NCI-H748 (cell line): ENCODE data around the gene FMNL2.
"Not testable (repeated sequence)": the region's sequence is repeated elsewhere in the genome, so short reads cannot be mapped to it uniquely, and the experiment has no call there.

ENCODE experiments used
- DNase-seq: peaks from one replicate; lab custom pipeline; 2025; ENCODE audit not compliant: unreplicated experiment; lab: John Stamatoyannopoulos, UW

FMNL2 gene

DNA sequence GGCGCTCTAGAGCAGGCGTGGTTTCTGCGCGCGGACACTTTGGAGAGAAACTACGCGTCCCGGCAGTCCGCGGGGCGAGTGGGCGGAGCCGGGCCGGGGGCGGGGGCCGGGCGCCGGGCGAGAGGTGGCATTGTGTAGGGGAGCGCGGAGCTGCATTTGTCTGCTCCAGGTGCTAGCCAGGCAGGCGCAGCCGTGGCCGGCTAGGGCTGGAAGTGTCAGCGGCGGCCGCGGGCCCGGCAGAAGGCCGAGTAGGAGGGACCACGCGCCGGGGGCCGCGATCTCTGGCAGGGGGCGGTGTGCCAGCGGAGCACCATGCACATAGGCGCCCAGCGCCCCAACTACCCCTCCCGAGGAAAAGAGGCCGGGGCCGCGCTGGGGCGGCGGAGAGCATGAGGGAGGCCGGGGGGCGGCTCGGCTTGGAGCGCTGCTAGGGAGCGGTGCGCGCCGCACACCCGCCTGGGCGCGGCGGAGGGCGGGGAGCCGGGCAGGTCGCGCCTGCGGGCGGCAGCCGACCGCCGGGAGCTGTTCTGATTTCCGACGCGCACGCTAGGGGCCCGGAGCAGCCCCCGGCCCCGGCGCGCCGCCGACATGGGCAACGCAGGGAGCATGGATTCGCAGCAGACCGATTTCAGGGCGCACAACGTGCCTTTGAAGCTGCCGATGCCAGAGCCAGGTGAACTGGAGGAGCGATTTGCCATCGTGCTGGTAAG, at the start of gene FMNL2:
TSS of gene FMNL2 (plus strand) at position 159 of the 710 bp plus-strand sequence.
- DNase-seq, result peak; percentile 86

DNA sequence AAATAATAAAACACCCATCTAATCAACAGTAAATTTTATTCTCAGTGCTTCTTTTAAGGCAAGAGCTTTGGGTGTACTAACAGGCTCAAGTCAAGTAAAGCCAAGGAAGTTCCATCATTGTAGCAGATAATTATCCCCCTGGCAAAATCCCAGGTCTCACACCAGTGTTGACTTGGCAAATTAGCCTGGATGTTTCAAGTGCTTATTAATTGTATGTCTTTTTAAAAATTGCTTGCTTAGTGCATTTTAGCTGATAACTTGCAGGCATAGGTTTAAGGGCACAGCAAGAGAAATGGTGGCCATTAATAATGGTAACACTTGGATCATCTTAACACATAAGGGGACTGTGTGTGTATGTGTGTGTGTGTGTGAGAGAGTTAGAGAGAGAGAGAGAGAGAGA, 42.0 kb upstream of the FMNL2 start:
- no peak for DNase-seq

DNA sequence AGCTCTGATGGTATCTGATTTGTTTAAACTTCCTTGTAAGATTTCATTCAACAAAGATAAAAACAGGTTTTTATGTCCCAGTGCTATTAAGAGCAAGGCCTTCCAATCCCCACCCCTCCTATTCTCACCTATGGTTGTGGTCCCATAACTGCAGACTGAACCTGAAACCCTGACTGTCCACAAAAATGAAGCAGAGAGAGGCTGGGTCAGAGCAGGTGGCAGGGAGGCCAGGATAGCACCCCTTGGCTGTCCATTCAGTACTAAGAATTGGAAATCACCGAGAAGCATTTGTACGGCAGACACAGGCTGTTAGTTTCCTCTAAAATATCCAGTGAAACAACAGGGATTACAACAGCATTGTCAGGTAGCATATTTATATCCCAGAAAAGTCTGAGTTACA, 37.3 kb upstream of the FMNL2 start:
- DNase-seq, result no peak

- no peak for DNase-seq
Measured at GRCh38 chr2:152298754-152299153, 36.2 kb upstream of the FMNL2 start.

DNA sequence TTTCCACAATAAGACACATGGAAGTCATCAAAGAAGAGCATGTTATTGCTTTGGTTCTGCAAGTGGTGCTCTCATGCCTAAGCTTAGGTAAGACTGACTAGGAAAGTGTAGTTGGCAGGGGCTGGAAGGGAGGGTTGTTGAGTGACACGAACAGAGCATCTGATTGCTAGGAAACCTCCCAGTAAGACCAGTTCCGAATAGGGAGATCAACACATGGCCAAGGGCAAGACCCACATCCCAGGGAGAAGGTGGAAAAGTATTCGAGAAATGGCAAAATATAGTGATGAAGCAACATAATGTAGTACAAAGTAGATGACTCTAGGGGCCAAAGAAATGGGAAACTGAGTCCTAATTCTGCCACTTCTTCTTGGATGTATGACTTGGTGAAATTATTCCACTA, 33.8 kb upstream of the FMNL2 start:
- no peak for DNase-seq

- no peak for DNase-seq
Measured at GRCh38 chr2:152303951-152304350, 31.0 kb upstream of the FMNL2 start.

DNA sequence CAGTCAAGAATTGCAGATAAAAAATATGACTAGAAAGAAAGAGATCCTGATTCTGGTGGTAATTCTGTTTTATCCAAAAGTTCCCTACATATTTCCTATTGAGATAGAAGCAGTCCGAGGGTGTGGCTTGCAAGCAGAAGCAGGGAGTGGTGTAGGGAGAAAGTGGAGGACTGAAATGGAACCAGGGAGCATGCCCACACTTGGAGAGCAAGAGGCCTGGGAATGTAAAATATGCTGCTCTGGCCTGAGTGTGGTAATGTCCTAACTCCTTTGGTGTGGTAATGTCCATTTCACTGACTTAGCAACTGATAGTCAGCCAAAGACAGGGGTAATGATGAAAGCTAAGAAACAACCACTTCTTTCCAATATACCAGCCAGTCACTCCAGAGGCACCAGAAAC, 30.1 kb upstream of the FMNL2 start:
- DNase-seq, result no peak

DNA sequence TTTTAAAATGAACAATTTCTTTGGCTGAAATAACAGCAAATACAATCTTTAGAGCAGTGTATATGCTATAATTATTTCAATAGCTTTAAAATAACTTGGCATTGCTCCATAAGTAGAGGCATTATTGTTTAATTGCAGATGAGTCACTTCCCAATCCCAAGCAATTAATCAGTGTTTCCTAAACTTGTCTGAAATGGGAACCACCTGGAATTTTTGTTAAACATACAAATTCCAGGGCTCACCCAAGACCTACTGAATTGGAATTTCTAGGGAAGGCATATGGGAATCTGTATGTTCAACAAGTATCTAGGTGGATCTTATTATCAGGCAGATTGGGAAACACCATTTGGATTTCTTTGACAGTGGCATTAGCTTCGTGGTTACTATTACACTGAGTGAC, 27.1 kb upstream of the FMNL2 start:
- no peak for DNase-seq

- no peak for DNase-seq
Measured at GRCh38 chr2:152309352-152310214, 25.4 kb upstream of the FMNL2 start.

DNA sequence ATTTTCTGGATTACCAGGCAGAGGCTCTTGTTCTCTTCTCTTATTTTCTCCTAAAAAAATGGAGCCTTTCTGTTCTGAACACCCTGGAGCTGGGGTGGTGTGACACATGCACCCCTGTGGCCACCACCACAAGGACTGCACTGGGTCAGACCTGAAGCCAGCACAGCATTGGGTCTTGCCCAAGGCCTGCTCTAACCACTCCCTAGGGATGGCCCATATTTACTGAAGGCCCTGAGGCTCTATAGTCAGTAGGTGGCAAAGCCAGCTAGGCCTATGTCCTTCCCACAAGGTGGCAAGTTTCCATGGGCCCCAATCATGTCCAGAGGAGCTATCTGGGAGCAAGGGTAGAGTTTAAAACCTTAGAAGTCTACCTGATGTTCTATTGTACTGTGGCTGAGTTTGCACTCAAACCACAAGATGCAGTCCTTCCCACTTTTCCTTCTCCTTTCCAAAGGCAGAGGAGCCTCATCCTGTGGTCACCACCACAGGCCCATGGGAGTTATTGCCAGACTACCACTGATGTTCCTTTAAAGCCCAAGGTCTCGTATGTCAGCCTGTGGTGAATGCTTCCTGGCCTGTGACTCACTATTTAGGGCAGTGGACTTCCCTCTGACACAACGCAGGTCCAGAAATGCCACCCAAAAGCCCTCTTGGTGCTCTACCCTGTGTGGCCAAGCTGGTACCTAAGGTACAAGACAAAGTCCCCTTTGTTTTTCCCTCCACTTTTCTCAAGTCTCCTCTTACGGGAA, 15.0 kb upstream of the FMNL2 start:
- no peak for DNase-seq

DNA sequence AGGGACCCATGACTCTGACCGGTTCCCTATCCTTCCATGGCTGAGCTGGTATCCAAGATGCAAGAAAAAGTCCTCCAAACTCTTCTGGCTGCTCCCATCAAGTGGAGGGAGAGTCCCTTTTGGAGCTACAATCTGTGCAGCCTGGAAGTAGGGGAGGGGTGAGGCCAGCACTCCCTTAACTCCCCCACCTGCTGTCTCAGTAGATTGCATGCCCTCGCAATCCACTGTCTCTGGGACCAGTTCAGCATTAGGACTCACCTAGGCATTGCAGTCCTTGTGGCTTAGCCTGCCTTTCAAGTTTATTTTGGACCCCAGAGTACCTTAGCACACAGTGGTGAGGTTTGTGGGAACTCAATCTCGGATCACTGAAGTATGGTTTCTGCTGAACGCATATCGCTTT, 14.2 kb upstream of the FMNL2 start:
- no peak for DNase-seq

- no peak for DNase-seq
Measured at GRCh38 chr2:152322222-152322621, 12.8 kb upstream of the FMNL2 start.

- DNase-seq, result not testable (repeated sequence)
Measured at GRCh38 chr2:152325126-152325525, 9.8 kb upstream of the FMNL2 start.

DNA sequence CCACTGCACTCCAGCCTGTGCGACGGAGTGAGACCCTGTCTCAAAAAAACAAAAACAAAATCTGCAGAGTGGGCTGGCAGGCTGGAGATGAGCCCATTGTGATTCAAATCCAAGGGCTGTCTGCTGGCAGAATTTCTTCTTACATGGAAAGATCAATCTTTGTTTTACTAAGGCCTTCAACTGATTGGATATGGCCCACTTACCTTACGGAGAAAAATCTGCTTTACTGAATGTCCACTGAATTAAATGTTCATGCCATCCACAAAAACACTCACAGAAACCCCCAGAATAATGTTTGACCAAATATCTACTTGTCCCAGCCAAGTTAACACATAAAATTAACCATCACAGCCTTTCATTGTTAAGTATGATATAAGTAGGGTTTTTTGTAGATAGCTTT, 8.3 kb upstream of the FMNL2 start:
- DNase-seq, result no peak

DNA sequence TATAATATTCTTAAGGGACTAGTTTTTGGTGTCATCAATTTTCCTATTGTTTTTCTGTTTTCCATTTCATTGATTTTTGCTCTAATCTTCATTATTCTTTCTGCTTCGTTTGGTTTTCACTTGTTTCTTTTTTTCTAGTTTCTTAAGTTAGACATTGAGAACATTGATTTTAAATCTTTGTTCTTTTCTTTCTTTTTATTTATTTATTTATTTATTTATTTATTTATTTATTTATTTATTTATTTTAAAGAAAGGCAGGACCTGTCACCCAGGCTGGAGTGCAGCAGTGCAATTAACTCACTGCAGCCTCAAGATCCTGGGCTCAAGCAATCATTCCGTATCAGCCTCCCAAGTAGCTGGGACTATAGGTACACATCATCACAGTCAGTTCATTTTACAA, 7.0 kb upstream of the FMNL2 start:
- DNase-seq, result no peak

DNA sequence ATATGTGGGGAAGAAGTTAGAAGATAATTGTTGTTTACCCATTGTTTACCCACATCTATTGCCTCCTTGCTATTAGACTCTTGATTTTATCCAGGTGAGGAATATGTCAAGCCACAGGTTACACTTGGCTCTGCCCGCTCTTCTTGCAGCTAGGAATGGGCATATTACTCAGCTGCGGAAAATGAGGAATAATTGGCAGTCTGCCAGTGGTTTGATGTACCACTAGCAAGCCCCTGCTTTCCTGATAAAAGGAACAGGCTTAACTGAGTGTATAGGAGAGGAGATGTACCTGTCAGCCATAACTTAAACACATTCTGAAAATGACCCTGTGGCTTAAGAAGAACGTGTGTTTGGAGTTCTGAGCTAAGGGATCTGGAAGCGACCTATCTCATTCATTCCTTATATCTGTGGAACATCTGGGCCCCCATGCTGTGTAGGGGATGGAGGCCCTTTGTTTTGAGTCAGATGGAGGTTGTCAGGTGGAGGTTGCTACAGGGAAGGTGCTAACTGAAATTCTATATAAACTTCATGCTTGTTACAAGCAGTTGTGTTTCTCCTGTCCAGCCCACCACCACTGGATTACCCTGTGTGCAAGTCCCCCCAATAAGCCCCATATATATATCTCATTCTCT, 4.6 kb upstream of the FMNL2 start:
- peak; percentile 29 for DNase-seq

- no peak for DNase-seq
Measured at GRCh38 chr2:152334701-152335015, 316 bp upstream of the FMNL2 start.

DNA sequence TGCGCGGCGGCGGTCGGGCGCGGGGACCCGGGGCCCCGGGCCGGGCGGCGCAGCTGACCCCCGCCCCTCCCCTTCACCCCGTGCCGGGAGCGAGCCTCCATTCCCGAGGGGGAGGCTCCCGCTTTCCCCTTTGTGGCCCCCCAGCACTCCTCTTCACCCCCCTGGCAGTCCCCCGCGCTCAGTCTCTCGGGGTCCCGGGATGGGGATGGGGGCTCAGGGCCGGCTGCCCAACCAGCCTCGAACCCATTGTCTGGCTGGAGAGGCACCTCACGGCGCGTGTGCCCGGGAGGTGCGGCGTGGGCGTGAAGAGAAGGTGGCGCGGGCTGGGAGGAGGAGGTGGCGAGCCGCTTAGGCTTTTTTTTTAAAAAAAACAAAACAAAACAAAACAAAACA, 748 bp downstream of the FMNL2 start:
- DNase-seq, result peak; percentile 29

DNA sequence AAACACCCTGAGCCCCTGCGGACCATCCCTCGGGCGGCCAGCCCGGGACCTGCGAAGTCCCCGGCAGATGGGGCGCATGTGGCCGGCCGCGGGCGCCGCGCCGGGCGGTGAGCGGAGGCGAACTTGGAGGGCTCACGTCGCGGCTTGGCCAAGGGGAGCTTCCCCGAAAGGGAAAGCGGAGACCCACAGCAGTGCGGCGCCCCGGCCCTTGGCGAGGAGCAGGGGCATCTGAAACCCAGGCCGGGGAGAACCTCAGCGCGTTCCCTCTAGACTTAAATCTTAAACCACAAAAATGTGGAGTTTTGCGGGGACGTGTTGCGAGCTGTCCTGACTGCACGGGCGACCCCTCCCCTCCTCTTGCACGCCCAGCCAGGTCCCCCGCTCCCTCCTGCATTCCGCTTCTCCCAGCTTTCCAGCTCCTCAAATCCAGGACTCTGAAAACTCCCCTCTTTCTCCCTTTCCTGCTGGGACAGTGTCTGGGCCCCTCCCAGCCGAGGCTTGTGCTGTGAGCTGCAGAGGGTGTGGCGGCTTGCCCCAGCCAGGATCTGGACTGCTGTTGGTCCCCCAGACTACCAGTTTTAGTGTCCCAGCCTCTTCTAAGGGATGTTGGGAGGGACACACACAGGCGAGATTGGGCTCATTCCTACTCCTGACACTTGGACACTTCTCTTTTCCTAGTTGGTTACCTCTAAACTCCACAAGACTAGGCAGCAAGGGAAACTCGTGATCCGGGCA, 1.3 kb downstream of the FMNL2 start:
- peak; percentile 38 for DNase-seq

DNA sequence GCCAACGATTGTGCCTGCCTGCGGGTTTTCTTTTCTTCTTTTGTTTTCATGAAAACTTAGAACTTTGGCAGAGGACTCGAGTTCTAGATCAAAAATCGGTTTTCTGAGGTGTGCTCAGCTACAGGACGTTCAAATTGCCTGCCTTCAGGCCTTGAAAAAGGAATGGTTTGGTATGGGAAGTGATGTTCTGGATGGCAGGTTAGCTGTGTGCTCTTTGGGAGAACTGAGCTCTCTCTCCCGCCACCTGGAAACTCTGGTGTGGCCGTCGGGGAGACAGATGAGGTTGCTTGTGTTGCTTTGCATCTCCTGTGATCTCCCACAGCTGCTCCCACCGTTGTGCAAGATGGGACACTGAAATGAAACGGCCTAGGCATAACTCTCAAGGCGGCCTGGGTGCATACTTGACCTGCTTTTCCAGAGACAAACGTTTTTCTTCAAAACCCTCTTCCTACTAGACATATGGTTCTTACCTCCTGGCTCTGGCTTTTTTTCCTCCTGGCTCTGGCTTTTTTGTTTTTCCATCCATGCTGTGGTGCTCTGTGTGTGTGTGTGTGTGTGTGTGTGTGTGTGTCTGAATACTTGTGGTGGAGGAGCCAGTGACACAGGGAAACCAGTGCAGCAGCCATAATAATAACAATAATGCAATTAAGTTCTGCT, 2.0 kb downstream of the FMNL2 start:
- peak; percentile 13 for DNase-seq
